HG03521 (cell line): ENCODE results near the gene CLDN24.
"Not testable (repeated sequence)": the region's sequence is repeated elsewhere in the genome, so short reads cannot be mapped to it uniquely, and the experiment has no call there.

Experiments
- ATAC-seq: cut with Tn5 transposase; IDR thresholded peaks from one replicate; pipeline ENCODE4 v1.9.1; 2021; ENCODE audit warnings: mild to moderate bottlenecking, moderate library complexity; ENCODE audit not compliant: unreplicated experiment

CLDN24 gene

GRCh38 chr4:183347566-183347965, 25.3 kb upstream of the CLDN24 start:
- no peak for ATAC-seq

GRCh38 chr4:183347146-183347545, 24.9 kb upstream of the CLDN24 start:
- ATAC-seq = no peak

GRCh38 chr4:183345261-183345660, 23.0 kb upstream of the CLDN24 start:
- ATAC-seq = no peak

- no peak for ATAC-seq
Measured at GRCh38 chr4:183344523-183345255, 22.5 kb upstream of the CLDN24 start.

- ATAC-seq = no peak
Measured at GRCh38 chr4:183343730-183344129, 21.5 kb upstream of the CLDN24 start.

- no peak for ATAC-seq
Measured at GRCh38 chr4:183342541-183343533, 20.6 kb upstream of the CLDN24 start.

- no peak for ATAC-seq
Measured at GRCh38 chr4:183337833-183338232, 15.6 kb upstream of the CLDN24 start.

GRCh38 chr4:183337349-183337748, 15.1 kb upstream of the CLDN24 start:
- no peak for ATAC-seq

GRCh38 chr4:183335369-183335940, 13.2 kb upstream of the CLDN24 start:
- ATAC-seq = no peak

- no peak for ATAC-seq
Measured at GRCh38 chr4:183333983-183334382, 11.8 kb upstream of the CLDN24 start.

GRCh38 chr4:183333202-183333601, 11.0 kb upstream of the CLDN24 start:
- ATAC-seq = no peak

GRCh38 chr4:183332447-183332846, 10.2 kb upstream of the CLDN24 start:
- no peak for ATAC-seq

GRCh38 chr4:183330841-183331240, 8.6 kb upstream of the CLDN24 start:
- ATAC-seq = no peak

- ATAC-seq = no peak
Measured at GRCh38 chr4:183329954-183330742, 7.9 kb upstream of the CLDN24 start.

GRCh38 chr4:183329244-183329643, 7.0 kb upstream of the CLDN24 start:
- no peak for ATAC-seq

- ATAC-seq = no peak
Measured at GRCh38 chr4:183328832-183329231, 6.6 kb upstream of the CLDN24 start.

- no peak for ATAC-seq
Measured at GRCh38 chr4:183327827-183328226, 5.6 kb upstream of the CLDN24 start.

- ATAC-seq = no peak
Measured at GRCh38 chr4:183326853-183327252, 4.6 kb upstream of the CLDN24 start.

- ATAC-seq = not testable (repeated sequence)
Measured at GRCh38 chr4:183326387-183326786, 4.2 kb upstream of the CLDN24 start.

GRCh38 chr4:183324619-183325018, 2.4 kb upstream of the CLDN24 start:
- no peak for ATAC-seq

- ATAC-seq = not testable (repeated sequence)
Measured at GRCh38 chr4:183324056-183324455, 1.8 kb upstream of the CLDN24 start.
